H1 (cell line): ENCODE results near the gene PLIN4. TPM values are rescaled to one million over a fixed set of nuclear protein-coding genes. Genes with fewer than 3 reads are reported as not detected.

Source experiments
- ATF3 ChIP-seq: IDR thresholded peaks from 2 replicates; pipeline ENCODE4 v1.6.1; 2011; ENCODE audit warnings: low read depth, mild to moderate bottlenecking, low read length; ENCODE audit not compliant: insufficient read depth
- CHD7 ChIP-seq: fragments of 300-600 bp; sonication (generic); IDR thresholded peaks from 2 replicates; pipeline ENCODE4 v1.7.1; 2012; ENCODE audit warnings: low read length, moderate library complexity, mild to moderate bottlenecking, inconsistent platforms; ENCODE audit not compliant: insufficient replicate concordance
- polyA plus RNA-seq, 7 experiments: library from polyadenylated mRNA; depleted of rRNA in 3 of 7; stranded (reverse) in 5 of 7; unstranded in 2 of 7; fragments of >200 nt in 5 of 7; fragments of 200-250 nt in 2 of 7; gene quantifications; 1 replicate in 5 of 7; 2 replicates in 1 of 7; 4 replicates in 1 of 7; pipeline versions ENCODE4 v1.2.1 to v1.2.3, GENCODE V29; 2011 to 2013; ENCODE audit warnings: missing spikeins in 2 of 7, mixed read lengths in 2 of 7
- total RNA-seq: library from RNA; stranded (reverse); fragmentation: NEBNext Ultra II Directional; extraction: Animal tissue kit (Norgen Biotek cat#: 25700); gene quantifications from 2 replicates; pipeline ENCODE4 v1.2.1, GENCODE V29; 2021

PLIN4 gene
- total and polyA plus RNA-seq, 2 of the 8 experiments (the other 6 are each of a cell fraction or from before 2014, with no cell fraction given): 0.35 to 0.45 TPM

- TF ChIP-seq CHD7 (no peak), ATF3 (no peak)
These were observed 30.7 kb downstream of the PLIN4 start (continued) for GRCh38 chr19:4487572-4487971.
